ENCODE data around the gene CTAG1B.

- TF ChIP-seq POLR2AphosphoS5 (IDR thresholded peaks at IDR 0.05; ENCODE audit: borderline replicate concordance, low read depth, low read length) (no peak), EZH2 (IDR thresholded peaks at IDR 0.05) (no peak)
Observed at GRCh38 chrX:154661899-154662298, 42.8 kb upstream of the CTAG1B start.
